ENCODE measurements around the gene ANKRD44.
"Not testable (repeated sequence)": the region's sequence is repeated elsewhere in the genome, so short reads cannot be mapped to it uniquely, and the experiment has no call there.

Gene ANKRD44

GRCh38 chr2:197010200-197011020 is 300.2 kb downstream of the ANKRD44 start:
- no peak for DNase-seq

- DNase-seq = not testable (repeated sequence)
Observed at GRCh38 chr2:197008741-197009341, 301.7 kb downstream of the ANKRD44 start.

GRCh38 chr2:197007716-197008628 is 302.6 kb downstream of the ANKRD44 start:
- DNase-seq = no peak

GRCh38 chr2:197001921-197002320 is 308.7 kb downstream of the ANKRD44 start:
- DNase-seq = no peak

GRCh38 chr2:196995757-196996314 is 314.7 kb downstream of the ANKRD44 start:
- DNase-seq = no peak

- no peak for DNase-seq
Observed at GRCh38 chr2:196994764-196995163, 315.8 kb downstream of the ANKRD44 start.

GRCh38 chr2:196993617-196994016 is 317.0 kb downstream of the ANKRD44 start:
- no peak for DNase-seq

- no peak for DNase-seq
Observed at GRCh38 chr2:196992466-196992865, 318.1 kb downstream of the ANKRD44 start.

- no peak for DNase-seq
Observed at GRCh38 chr2:196990788-196991461, 319.7 kb downstream of the ANKRD44 start.

GRCh38 chr2:196990092-196990491 is 320.5 kb downstream of the ANKRD44 start:
- no peak for DNase-seq

- DNase-seq = no peak
Observed at GRCh38 chr2:196989496-196989895, 321.1 kb downstream of the ANKRD44 start.

- DNase-seq = no peak
Observed at GRCh38 chr2:196988639-196989038, 321.9 kb downstream of the ANKRD44 start.

GRCh38 chr2:196987649-196988364 is 322.8 kb downstream of the ANKRD44 start:
- peak; percentile 30 to 50 for DNase-seq

GRCh38 chr2:196987298-196987648 is 323.3 kb downstream of the ANKRD44 start:
- DNase-seq = no peak

GRCh38 chr2:196985511-196986183 is 324.9 kb downstream of the ANKRD44 start:
- no peak for DNase-seq

GRCh38 chr2:196984903-196985302 is 325.7 kb downstream of the ANKRD44 start:
- no peak for DNase-seq

GRCh38 chr2:196983934-196984333 is 326.6 kb downstream of the ANKRD44 start:
- no peak for DNase-seq

- no peak for DNase-seq
Observed at GRCh38 chr2:196980473-196980872, 330.1 kb downstream of the ANKRD44 start.

- no peak for DNase-seq
Observed at GRCh38 chr2:196980001-196980400, 330.6 kb downstream of the ANKRD44 start.

GRCh38 chr2:196977507-196977906 is 333.1 kb downstream of the ANKRD44 start:
- no peak for DNase-seq

- DNase-seq = no peak
Observed at GRCh38 chr2:196974970-196975369, 335.6 kb downstream of the ANKRD44 start.

All from activated CD4-positive, alpha-beta T cell treated with anti-CD3 and anti-CD28 coated beads for 4 hours (primary cell).